ENCODE measurements around the gene MYH14.

The MYH14 gene

GRCh38 chr19:50273821-50274220 lies 70.4 kb downstream of the MYH14 start:
- Histone ChIP-seq H3K27me3 (replicated peaks) (no peaks in the 10 kb centered on the region), H3K27ac (no peak overlapping the region), H3K36me3 (replicated peaks) (no peaks in the 10 kb centered on the region), H3K4me3 (ENCODE audit: low read depth, low read length) (no peak overlapping the region)
- in situ Hi-C loops (cut with HindIII; ENCODE audit: low pct_ligation_motif_present, low sequenced_read_pairs), result no loop called here
- no peak for DNase-seq
- TF ChIP-seq CTCF (IDR thresholded peaks at IDR 0.05; ENCODE audit: low read depth, low read length, missing control alignments), result no peak

- in situ Hi-C loops (cut with HindIII; ENCODE audit: low pct_ligation_motif_present, low sequenced_read_pairs), result no loop called here
- DNase-seq, result no peak
- no peaks in the 10 kb centered on the region for H3K27me3 ChIP-seq (replicated peaks)
- no peak for TF ChIP-seq CTCF (IDR thresholded peaks at IDR 0.05; ENCODE audit: low read depth, low read length, missing control alignments)
- H3K36me3 ChIP-seq (replicated peaks), result no peaks in the 10 kb centered on the region
- H3K27ac ChIP-seq, result no peak overlapping the region
- H3K4me3 ChIP-seq (ENCODE audit: low read depth, low read length), result no peak overlapping the region
These were observed 72.4 kb downstream of the MYH14 start for GRCh38 chr19:50275577-50276368.

- no peak for DNase-seq
- in situ Hi-C loops (cut with HindIII; ENCODE audit: low pct_ligation_motif_present, low sequenced_read_pairs), result no loop called here
- Histone ChIP-seq H3K27ac (no peak overlapping the region), H3K4me3 (ENCODE audit: low read depth, low read length) (no peak overlapping the region), H3K27me3 (replicated peaks) (no peaks in the 10 kb centered on the region), H3K36me3 (replicated peaks) (no peaks in the 10 kb centered on the region)
- TF ChIP-seq CTCF (IDR thresholded peaks at IDR 0.05; ENCODE audit: low read depth, low read length, missing control alignments), result no peak
These were observed 73.1 kb downstream of the MYH14 start for GRCh38 chr19:50276370-50277063.

- in situ Hi-C loops (cut with HindIII; ENCODE audit: low pct_ligation_motif_present, low sequenced_read_pairs), result no loop called here
- no peak for TF ChIP-seq CTCF (IDR thresholded peaks at IDR 0.05; ENCODE audit: low read depth, low read length, missing control alignments)
- DNase-seq, result no peak
- Histone ChIP-seq H3K36me3 (replicated peaks) (no peaks in the 10 kb centered on the region), H3K27me3 (replicated peaks) (no peaks in the 10 kb centered on the region), H3K4me3 (ENCODE audit: low read depth, low read length) (no peak overlapping the region), H3K27ac (no peak overlapping the region)
These were observed 74.7 kb downstream of the MYH14 start for GRCh38 chr19:50277966-50278580.

GRCh38 chr19:50280074-50280473 lies 76.7 kb downstream of the MYH14 start:
- in situ Hi-C loops (cut with HindIII; ENCODE audit: low pct_ligation_motif_present, low sequenced_read_pairs), result no loop called here
- H3K27me3 ChIP-seq (replicated peaks), result no peaks in the 10 kb centered on the region
- H3K27ac ChIP-seq, result no peak overlapping the region
- no peak for TF ChIP-seq CTCF (IDR thresholded peaks at IDR 0.05; ENCODE audit: low read depth, low read length, missing control alignments)
- DNase-seq, result no peak
- H3K36me3 ChIP-seq (replicated peaks), result no peaks in the 10 kb centered on the region
- H3K4me3 ChIP-seq (ENCODE audit: low read depth, low read length), result no peak overlapping the region
